GM12864 (cell line): Measurements from ENCODE around the gene CENPS.
A peak's percentile ranks its signal among the peaks of the same experiment; 100 is the strongest.
"Not testable (repeated sequence)": the region's sequence is repeated elsewhere in the genome, so short reads cannot be mapped to it uniquely, and the experiment has no call there.

Source experiments
- DNase-seq: peaks from one replicate; pipeline ENCODE4 v3.0.0-alpha.2; 2011; ENCODE audit warnings: low read depth
- H3K4me3 ChIP-seq: 2 replicates; pipeline ENCODE4 v1.5.1; 2011; ENCODE audit warnings: mild to moderate bottlenecking, low read depth, low read length, control low read depth
- CTCF ChIP-seq: IDR thresholded peaks from 2 replicates; pipeline ENCODE4 v1.5.1; 2011; ENCODE audit warnings: low read depth, mild to moderate bottlenecking, moderate library complexity, low read length, control low read depth, inconsistent platforms; ENCODE audit errors: missing control alignments

The CENPS gene

GRCh38 chr1:10421637-10422036 lies 8.6 kb upstream of the CENPS start:
- H3K4me3 ChIP-seq, result no peak overlapping the region
- no peak for TF ChIP-seq CTCF
- no peak for DNase-seq

DNA sequence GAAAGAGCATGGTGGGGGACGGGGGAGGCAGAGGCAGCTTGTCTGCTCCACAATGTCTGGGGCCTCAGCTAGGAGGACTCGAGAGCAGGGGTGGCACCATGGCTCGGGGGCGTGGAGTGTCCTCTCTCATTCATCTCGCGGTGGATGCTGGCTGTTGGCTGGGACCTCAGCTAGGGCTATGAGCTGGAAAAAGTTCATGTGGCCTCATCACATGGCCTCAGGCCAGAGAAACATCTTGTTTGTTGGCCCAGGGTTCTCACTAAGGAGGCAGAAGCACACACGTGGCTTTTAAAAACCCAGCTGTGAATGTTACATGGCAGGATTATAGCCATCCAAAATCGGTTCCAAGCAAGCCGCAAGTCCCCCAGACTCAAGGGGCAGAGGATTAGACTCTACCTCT lies 6.2 kb upstream of the CENPS start:
- no peak overlapping the region for H3K4me3 ChIP-seq
- TF ChIP-seq CTCF, result no peak
- no peak for DNase-seq

DNA sequence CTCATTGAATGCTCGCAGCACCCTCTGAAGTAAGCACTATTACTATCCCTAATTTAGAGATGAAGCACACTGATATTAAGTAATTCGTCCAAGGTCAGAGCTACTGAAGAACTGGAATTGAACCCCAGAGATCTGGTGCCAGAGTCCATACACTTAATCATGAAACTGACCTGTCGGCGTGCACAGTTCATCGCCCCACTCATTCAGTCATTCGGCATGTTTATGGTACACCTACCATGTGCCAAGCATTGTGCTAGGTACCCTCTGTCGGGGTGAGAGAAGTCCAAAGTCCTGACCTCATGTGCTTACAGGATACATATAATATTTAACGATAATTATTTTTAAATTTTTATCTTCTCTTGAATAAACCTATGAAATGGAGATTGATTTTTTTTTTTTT lies 5.6 kb upstream of the CENPS start:
- no peak for DNase-seq
- H3K4me3 ChIP-seq, result no peak overlapping the region
- no peak for TF ChIP-seq CTCF

DNA sequence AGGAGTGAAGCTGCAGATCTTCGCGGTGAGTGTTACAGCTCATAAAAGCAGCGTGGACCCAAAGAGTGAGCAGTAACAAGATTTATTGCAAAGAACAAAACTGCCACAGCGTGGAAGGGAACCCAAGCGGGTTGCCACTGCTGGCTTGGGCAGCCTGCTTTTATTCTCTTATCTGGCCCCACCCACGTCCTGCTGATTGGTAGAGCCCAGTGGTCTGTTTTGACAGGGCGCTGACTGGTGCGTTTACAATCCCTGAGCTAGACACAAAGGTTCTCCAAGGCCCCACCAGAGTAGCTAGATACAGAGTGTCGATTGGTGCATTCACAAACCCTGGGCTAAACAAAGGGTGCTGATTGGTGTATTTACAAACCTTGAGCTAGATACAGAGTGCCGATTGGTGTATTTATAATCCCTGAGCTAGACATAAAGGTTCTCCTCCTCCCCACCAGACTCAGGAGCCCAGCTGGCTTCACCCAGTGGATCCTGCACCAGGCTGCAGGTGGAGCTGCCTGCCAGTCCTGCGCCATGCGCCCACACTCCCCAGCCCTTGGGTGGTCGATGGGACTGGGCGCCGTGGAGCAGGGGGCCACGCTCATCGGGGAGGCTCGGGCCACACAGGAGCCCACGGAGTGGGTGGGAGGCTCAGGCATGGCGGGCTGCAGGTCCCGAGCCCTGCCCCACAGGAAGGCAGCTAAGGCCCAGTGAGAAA lies 4.3 kb upstream of the CENPS start:
- not testable (repeated sequence) for H3K4me3 ChIP-seq

GRCh38 chr1:10426535-10426848 lies 3.7 kb upstream of the CENPS start:
- H3K4me3 ChIP-seq, DNase-seq: not testable (repeated sequence)

More for the DNA sequence above, 4.3 kb upstream of the CENPS start:
- DNase-seq, result not testable (repeated sequence)

DNA sequence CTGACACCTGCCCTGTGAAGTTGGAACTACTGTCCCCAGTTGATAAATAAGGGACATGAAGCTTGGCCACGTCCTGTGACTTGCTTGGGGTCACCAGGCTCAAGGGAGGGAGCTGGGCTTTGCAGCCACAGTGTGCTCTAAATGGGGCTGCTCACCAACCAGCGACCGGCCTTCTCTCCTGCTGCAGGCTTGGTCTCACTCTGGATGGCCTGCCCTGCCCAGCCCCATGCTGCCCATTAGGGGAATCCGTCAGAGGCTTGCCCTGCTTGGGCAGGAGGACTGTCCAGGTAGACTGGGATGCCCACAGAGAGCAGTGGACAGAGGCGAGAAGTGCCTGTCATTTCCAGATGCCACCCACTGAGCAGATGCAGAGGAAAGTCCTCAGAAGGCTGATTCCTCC lies 1.2 kb upstream of the CENPS start:
- TF ChIP-seq CTCF, result no peak
- DNase-seq, result no peak
- H3K4me3 ChIP-seq, result no peak overlapping the region

- H3K4me3 ChIP-seq, result peak overlapping the region; percentile 96
- no peak for DNase-seq
- no peak for TF ChIP-seq CTCF
Observed at GRCh38 chr1:10429868-10430215, 391 bp upstream of the CENPS start.

DNA sequence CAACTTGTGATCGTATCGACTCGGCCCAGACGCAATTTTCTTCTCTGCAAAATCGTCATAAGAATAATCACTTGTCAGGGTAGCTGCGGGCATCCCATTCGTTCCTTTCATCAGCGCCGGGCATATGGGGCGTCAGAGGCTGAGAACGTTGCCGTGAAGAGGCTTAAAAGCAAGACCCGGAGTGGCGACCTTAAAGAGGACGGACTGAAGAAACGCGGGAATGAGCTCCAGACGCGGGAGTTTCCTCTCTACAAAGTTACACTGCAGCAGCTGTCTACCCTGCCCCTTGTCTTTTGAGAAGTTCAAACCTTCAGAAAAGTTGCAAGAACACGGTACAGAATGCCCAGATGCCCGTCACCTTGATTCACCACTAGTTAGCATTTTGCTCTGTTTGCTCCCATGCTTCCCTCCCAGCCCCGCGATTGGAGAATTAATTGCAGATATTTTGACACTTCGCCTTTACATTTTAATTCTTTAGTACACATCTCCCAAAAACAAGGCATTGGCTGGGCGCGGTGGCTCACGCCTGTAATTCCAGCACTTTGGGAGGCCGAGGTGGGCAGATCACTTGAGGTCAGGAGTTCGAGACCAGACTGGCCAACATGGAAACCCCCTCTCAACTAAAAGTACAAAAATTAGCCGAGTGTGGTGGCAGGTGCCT lies 967 bp downstream of the CENPS start:
- no peak for DNase-seq
- peak overlapping the region; percentile 96 for H3K4me3 ChIP-seq
- TF ChIP-seq CTCF, result no peak
